ENCODE measurements around the gene DNAJB11.
"Not testable (repeated sequence)": the region's sequence is repeated elsewhere in the genome, so short reads cannot be mapped to it uniquely, and the experiment has no call there.

DNAJB11 gene

GRCh38 chr3:186620213-186621092 is 49.9 kb downstream of the DNAJB11 start:
- DNase-seq: no peak

- no peak for DNase-seq
Observed at GRCh38 chr3:186621894-186622650, 51.6 kb downstream of the DNAJB11 start.

GRCh38 chr3:186622651-186623310 is 52.3 kb downstream of the DNAJB11 start:
- no peak for DNase-seq

GRCh38 chr3:186624598-186624997 is 54.1 kb downstream of the DNAJB11 start:
- no peak for DNase-seq

- no peak for DNase-seq
Observed at GRCh38 chr3:186625600-186626042, 55.1 kb downstream of the DNAJB11 start.

- DNase-seq: no peak
Observed at GRCh38 chr3:186626254-186626847, 55.8 kb downstream of the DNAJB11 start.

- DNase-seq: no peak
Observed at GRCh38 chr3:186627852-186628414, 57.4 kb downstream of the DNAJB11 start.

GRCh38 chr3:186628756-186629155 is 58.2 kb downstream of the DNAJB11 start:
- no peak for DNase-seq

- no peak for DNase-seq
Observed at GRCh38 chr3:186630950-186631641, 60.6 kb downstream of the DNAJB11 start.

GRCh38 chr3:186633481-186633880 is 63.0 kb downstream of the DNAJB11 start:
- DNase-seq: no peak

GRCh38 chr3:186634207-186634606 is 63.7 kb downstream of the DNAJB11 start:
- DNase-seq: not testable (repeated sequence)

Measured in activated CD4-positive, alpha-beta T cell treated with anti-CD3 and anti-CD28 coated beads, Interleukin-10, Interleukin-2, amounts not matched to agents 100 ng/mL and 50 ng/mL, durations not matched to agents 16 hours and 8 hours (primary cell).